GM23338 (cell line): Measurements from ENCODE around the gene ST6GALNAC3. TPM values are rescaled to one million over a fixed set of nuclear protein-coding genes. Genes with fewer than 3 reads are reported as not detected.

ENCODE experiments used
- ATAC-seq: fragments of 200-7000 bp; cut with Tn5 transposase; 3 replicates; pipeline ENCODE4 v1.9.1; 2020
- DNase-seq: peaks from one replicate; pipeline ENCODE4 v3.0.0-alpha.2; 2015; ENCODE audit warnings: low spot score
- H2AFZ ChIP-seq: fragments of 200-600 bp; sonication (generic); 2 replicates; pipeline ENCODE4 v1.8.0; 2016; ENCODE audit warnings: antibody characterized with exemption, mild to moderate bottlenecking, moderate library complexity
- H3F3A ChIP-seq: fragments of 200-600 bp; sonication (generic); replicated peaks from 2 replicates; pipeline ENCODE4 v1.8.0; 2017; ENCODE audit warnings: antibody characterized with exemption, mixed run types, low read depth
- H3K27ac ChIP-seq: fragments of 200-600 bp; sonication (generic); 2 replicates; pipeline ENCODE4 v1.6.1; 2016; ENCODE audit warnings: low read depth
- H3K27me3 ChIP-seq: fragments of 200-600 bp; sonication (generic); 2 replicates; pipeline ENCODE4 v1.8.0; 2016; ENCODE audit warnings: mild to moderate bottlenecking, mixed run types, moderate library complexity; ENCODE audit not compliant: insufficient read depth
- H3K36me3 ChIP-seq: fragments of 200-600 bp; sonication (generic); 2 replicates; pipeline ENCODE4 v1.8.0; 2016; ENCODE audit warnings: mild to moderate bottlenecking; ENCODE audit not compliant: insufficient read depth
- H3K4me1 ChIP-seq: fragments of 200-600 bp; sonication (generic); 2 replicates; pipeline ENCODE4 v1.8.0; 2016; ENCODE audit warnings: mild to moderate bottlenecking, moderate library complexity; ENCODE audit not compliant: insufficient read depth
- H3K4me2 ChIP-seq: fragments of 200-600 bp; sonication (generic); 2 replicates; pipeline ENCODE4 v1.7.1; 2017; ENCODE audit warnings: mixed run types
- H3K4me3 ChIP-seq: fragments of 200-600 bp; sonication (generic); 2 replicates; pipeline ENCODE4 v1.6.1; 2016; ENCODE audit warnings: mixed run types
- H3K79me2 ChIP-seq: fragments of 200-600 bp; sonication (generic); replicated peaks from 2 replicates; pipeline ENCODE4 v1.8.0; 2017; ENCODE audit warnings: mild to moderate bottlenecking; ENCODE audit not compliant: insufficient read depth
- H3K9me2 ChIP-seq: fragments of 200-600 bp; sonication (generic); 2 replicates; pipeline ENCODE4 v1.8.0; 2017; ENCODE audit not compliant: insufficient read depth
- H4K20me1 ChIP-seq: fragments of 200-600 bp; sonication (generic); replicated peaks from 2 replicates; pipeline ENCODE4 v1.8.0; 2017; ENCODE audit warnings: mild to moderate bottlenecking; ENCODE audit not compliant: insufficient read depth
- H3K27ac Mint-ChIP-seq: 2 replicates; pipeline ENCODE4 v1.8.0; 2020; ENCODE audit warnings: inconsistent platforms, mild to moderate bottlenecking, moderate library complexity, mixed read lengths
- H3K27me3 Mint-ChIP-seq: 3 replicates; pipeline ENCODE4 v1.8.0; 2022; ENCODE audit warnings: low read depth, mild to moderate bottlenecking, moderate library complexity, mixed read lengths, inconsistent platforms; ENCODE audit not compliant: insufficient read depth, poor library complexity
- H3K36me3 Mint-ChIP-seq: 3 replicates; pipeline ENCODE4 v1.8.0; 2021; ENCODE audit warnings: low read depth, mild to moderate bottlenecking, inconsistent platforms, moderate library complexity, mixed read lengths
- H3K4me1 Mint-ChIP-seq: 3 replicates; pipeline ENCODE4 v1.8.0; 2020; ENCODE audit warnings: mild to moderate bottlenecking, inconsistent platforms, mixed read lengths
- H3K4me3 Mint-ChIP-seq: 3 replicates; pipeline ENCODE4 v1.8.0; 2021; ENCODE audit warnings: moderate library complexity, mild to moderate bottlenecking, inconsistent platforms, mixed read lengths
- H3K9me3 Mint-ChIP-seq: 3 replicates; pipeline ENCODE4 v1.8.0; 2020; ENCODE audit warnings: moderate library complexity, mild to moderate bottlenecking, inconsistent platforms, mixed read lengths
- CREB1 ChIP-seq: fragments of 250-450 bp; sonication (Bioruptor Pico); IDR thresholded peaks from 2 replicates; pipeline ENCODE4 v1.5.0; 2020; ENCODE audit warnings: low read depth, mild to moderate bottlenecking, moderate library complexity
- CTCF ChIP-seq, 2 experiments: fragments of 200-600 bp in 1 of 2; sonication (generic) in 1 of 2; conservative IDR thresholded peaks; 2 replicates each; pipeline versions ENCODE4 v1.5.1 to v1.6.1; 2016 to 2017; ENCODE audit warnings: antibody characterized with exemption in 2 of 2, low read depth in 2 of 2, mild to moderate bottlenecking in 2 of 2, moderate library complexity in 1 of 2
- EZH2 ChIP-seq: fragments of 200-600 bp; sonication (generic); IDR thresholded peaks from one replicate; pipeline ENCODE4 v1.8.0; 2017; ENCODE audit warnings: antibody characterized with exemption, mild to moderate bottlenecking, low read depth; ENCODE audit not compliant: unreplicated experiment
- EZH2phosphoT487 ChIP-seq: fragments of 200-600 bp; sonication (generic); IDR thresholded peaks from one replicate; pipeline ENCODE4 v1.8.1; 2018; ENCODE audit warnings: antibody characterized with exemption; ENCODE audit not compliant: unreplicated experiment
- POLR2AphosphoS5 ChIP-seq: IDR thresholded peaks from 2 replicates; pipeline ENCODE4 v1.6.1; 2016; ENCODE audit warnings: antibody characterized with exemption, low read depth
- REST ChIP-seq: IDR thresholded peaks from one replicate; pipeline ENCODE4 v1.6.1; 2018; ENCODE audit warnings: antibody characterized with exemption; ENCODE audit not compliant: unreplicated experiment
- STAT1 ChIP-seq: IDR thresholded peaks from one replicate; pipeline ENCODE4 v1.6.1; 2016; ENCODE audit warnings: antibody characterized with exemption; ENCODE audit not compliant: unreplicated experiment
- ZNF114 ChIP-seq: fragments of 250-450 bp; sonication (Bioruptor Pico); IDR thresholded peaks from 2 replicates; pipeline ENCODE4 v1.5.0; 2020; ENCODE audit warnings: mild to moderate bottlenecking, moderate library complexity
- ZNF331 ChIP-seq: fragments of 250-450 bp; sonication (Bioruptor Pico); IDR thresholded peaks from 2 replicates; pipeline ENCODE4 v1.5.0; 2020; ENCODE audit warnings: low read depth, mild to moderate bottlenecking, moderate library complexity
- polyA plus RNA-seq: library from polyadenylated mRNA; unstranded; fragments of >200 nt; fragmentation: Nextera tagmentation; extraction: Ambion mirVana; gene quantifications from 2 replicates; pipeline ENCODE4 v1.2.1, GENCODE V29; 2016
- total RNA-seq: library from RNA; depleted of rRNA; stranded (reverse); fragments of >200 nt; shearing (Covaris generic); gene quantifications from 2 replicates; pipeline ENCODE4 v1.2.3, GENCODE V29; 2014

ST6GALNAC3 gene
- total and polyA plus RNA-seq, 2 experiments from 2014 or later, result 4.7 to 11.6 TPM

- no peaks in the 10 kb centered on the region for H4K20me1 ChIP-seq
- Mint-ChIP-seq H3K4me1 (peaks cover 52% of the 10 kb centered on the region), H3K27ac (no peak overlapping the region), H3K27me3 (peaks cover 8% of the 10 kb centered on the region), H3K9me3 (no peaks in the 10 kb centered on the region), H3K36me3 (peaks cover 2% of the 10 kb centered on the region; the same call in 2 of the 3 replicates), H3K4me3 (no peak overlapping the region)
- H3K27me3 ChIP-seq, result no peaks in the 10 kb centered on the region
- no peak overlapping the region for H3K4me2 ChIP-seq
- H3K27ac ChIP-seq, result no peak overlapping the region
- TF ChIP-seq REST, result no peak
- DNase-seq (no peak), ATAC-seq (no peak)
- H3K36me3 ChIP-seq, result no peaks in the 10 kb centered on the region
- no peak overlapping the region for H3K4me3 ChIP-seq
- no peak overlapping the region for H2AFZ ChIP-seq
- peaks cover 3% of the 10 kb centered on the region; the same call in 1 of the 2 replicates for H3K9me2 ChIP-seq
- H3K4me1 ChIP-seq, result peaks cover 40% of the 10 kb centered on the region
- H3K79me2 ChIP-seq, result no peaks in the 10 kb centered on the region
- no peaks in the 10 kb centered on the region for H3F3A ChIP-seq
These were observed 151.0 kb downstream of the ST6GALNAC3 start for GRCh38 chr1:76225526-76225925.

GRCh38 chr1:76227621-76228020 is 153.1 kb downstream of the ST6GALNAC3 start:
- 0 out of 2 replicates have a peak, but pooled peaks cover 4% of the 10 kb centered on the region for H3F3A ChIP-seq
- ATAC-seq (no peak), DNase-seq (no peak)
- Mint-ChIP-seq H3K36me3 (no peaks in the 10 kb centered on the region; the same call in 2 of the 3 replicates), H3K27ac (no peak overlapping the region), H3K4me3 (no peak overlapping the region), H3K9me3 (no peaks in the 10 kb centered on the region), H3K27me3 (peaks cover 6% of the 10 kb centered on the region), H3K4me1 (peaks cover 68% of the 10 kb centered on the region)
- no peaks in the 10 kb centered on the region for H3K27me3 ChIP-seq
- H3K79me2 ChIP-seq, result no peaks in the 10 kb centered on the region
- H3K4me3 ChIP-seq, result no peak overlapping the region
- no peaks in the 10 kb centered on the region for H3K36me3 ChIP-seq
- H3K4me2 ChIP-seq, result no peak overlapping the region
- no peaks in the 10 kb centered on the region for H4K20me1 ChIP-seq
- H3K9me2 ChIP-seq, result peaks cover 13% of the 10 kb centered on the region
- H2AFZ ChIP-seq, result no peak overlapping the region
- peaks cover 54% of the 10 kb centered on the region for H3K4me1 ChIP-seq
- H3K27ac ChIP-seq, result no peak overlapping the region
- no peak for TF ChIP-seq ZNF114 (CRISPR knock-in tag)
- TF ChIP-seq CREB1 (CRISPR knock-in tag), result no peak
- TF ChIP-seq POLR2AphosphoS5, result no peak
- TF ChIP-seq STAT1, result no peak
- TF ChIP-seq REST, result no peak
- no peak for TF ChIP-seq EZH2phosphoT487
- TF ChIP-seq CTCF (conservative IDR thresholded peaks at IDR 0.05; ENCODE audit: low read depth in 2 of 2), result no peak
- no peak for TF ChIP-seq EZH2
- no peak for TF ChIP-seq ZNF331 (CRISPR knock-in tag)
